ENCODE measurements around the gene ARID1A.

DNA sequence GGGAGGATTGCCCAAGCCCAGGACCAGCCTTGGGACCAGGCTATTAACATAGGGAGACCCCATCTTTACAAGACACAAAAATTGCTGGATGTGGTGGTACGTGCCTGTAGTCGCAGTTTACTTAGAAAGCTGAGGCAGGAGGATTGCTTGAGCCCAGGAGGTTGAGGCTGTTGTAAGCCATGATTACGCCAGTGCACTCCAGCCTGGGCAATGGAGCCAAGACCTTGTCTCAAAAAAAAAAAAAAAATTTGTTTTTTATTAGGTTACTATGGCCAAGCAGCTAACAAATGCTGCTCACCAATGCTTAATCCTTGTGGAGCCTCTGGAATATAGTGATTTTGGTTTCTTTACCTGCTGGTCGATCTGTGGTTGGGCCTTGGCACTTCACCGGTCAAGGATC lies 8.8 kb downstream of the ARID1A start:
- TF ChIP-seq CTCF (IDR thresholded peaks at IDR 0.05) (no peak), POLR2A (IDR thresholded peaks at IDR 0.05) (no peak)

Data from right lobe of liver (tissue), 4 donors.